Naive thymus-derived CD4-positive, alpha-beta T cell (primary cell): ENCODE results near the gene TSPYL1. TPM values are rescaled to one million over a fixed set of nuclear protein-coding genes. Genes with fewer than 3 reads are reported as not detected.

ENCODE experiments used
- ATAC-seq: fragments of 150-1000 bp; cut with Tn5 transposase; 2 replicates; pipeline ENCODE4 v1.10.0; 2021; ENCODE audit warnings: mild to moderate bottlenecking, moderate library complexity
- CTCF ChIA-PET: fragments of 350-600 bp; sonication (Branson Sonifier 250); formaldehyde crosslinking; loops from one replicate; lab custom pipeline; 2021; ENCODE audit warnings: antibody characterized with exemption; lab: Charles Lee
- POLR2A ChIA-PET: fragments of 350-600 bp; sonication (Branson Sonifier 250); formaldehyde crosslinking; loops from one replicate; lab custom pipeline; 2021; ENCODE audit warnings: antibody characterized with exemption, inconsistent platforms; lab: Charles Lee
- DNase-seq, 9 donors: peaks; one replicate each; pipeline versions ENCODE4 v3.0.0 to v3.0.0-alpha.2; 2020 to 2022; ENCODE audit warnings: mixed read lengths in 1 of 9
- H3K27ac ChIP-seq: one replicate; pipeline ENCODE4 v1.7.0; 2013; ENCODE audit warnings: mild to moderate bottlenecking, low read depth, low read length, moderate library complexity
- H3K27me3 ChIP-seq, 2 donors: one replicate each; pipeline ENCODE4 v1.7.0; 2013; ENCODE audit warnings: low read length in 2 of 2, mild to moderate bottlenecking in 2 of 2, moderate library complexity in 2 of 2; ENCODE audit not compliant: control insufficient read depth in 2 of 2, insufficient read depth in 2 of 2
- H3K36me3 ChIP-seq, 3 experiments: 1 replicate in 2 of 3; 2 replicates in 1 of 3; pipeline ENCODE4 v1.7.0; 2013; ENCODE audit warnings: low read length in 3 of 3, mild to moderate bottlenecking in 3 of 3, moderate library complexity in 1 of 3; ENCODE audit not compliant: insufficient read depth in 3 of 3, control insufficient read depth in 2 of 3
- H3K4me1 ChIP-seq, 2 donors: one replicate each; pipeline ENCODE4 v1.7.0; 2013; ENCODE audit warnings: low read length in 2 of 2, mild to moderate bottlenecking in 2 of 2, moderate library complexity in 1 of 2; ENCODE audit not compliant: control insufficient read depth in 2 of 2, insufficient read depth in 2 of 2
- H3K4me3 ChIP-seq: 2 replicates; pipeline ENCODE4 v1.7.0; 2013; ENCODE audit warnings: mild to moderate bottlenecking, low read length
- H3K9me3 ChIP-seq, 3 experiments: 1 replicate in 2 of 3; 2 replicates in 1 of 3; pipeline ENCODE4 v1.7.0; 2013; ENCODE audit warnings: low read length in 3 of 3; ENCODE audit not compliant: control insufficient read depth in 2 of 3
- H3K27ac Mint-ChIP-seq, 9 donors: one replicate each; pipeline ENCODE4 v1.8.0; 2020 to 2022; ENCODE audit warnings: mixed read lengths in 9 of 9, mild to moderate bottlenecking in 8 of 9, moderate library complexity in 5 of 9, inconsistent platforms in 2 of 9
- H3K27me3 Mint-ChIP-seq, 5 donors: one replicate each; pipeline ENCODE4 v1.8.0; 2021 to 2022; ENCODE audit warnings: mixed read lengths in 5 of 5, mild to moderate bottlenecking in 1 of 5
- H3K36me3 Mint-ChIP-seq, 5 donors: one replicate each; pipeline ENCODE4 v1.8.0; 2020 to 2022; ENCODE audit warnings: mixed read lengths in 5 of 5, mild to moderate bottlenecking in 3 of 5, inconsistent platforms in 1 of 5
- H3K4me1 Mint-ChIP-seq, 7 donors: one replicate each; pipeline ENCODE4 v1.8.0; 2020 to 2022; ENCODE audit warnings: mixed read lengths in 7 of 7, mild to moderate bottlenecking in 3 of 7, inconsistent platforms in 1 of 7
- H3K4me3 Mint-ChIP-seq, 10 donors: one replicate each; pipeline ENCODE4 v1.8.0; 2020 to 2022; ENCODE audit warnings: mild to moderate bottlenecking in 10 of 10, mixed read lengths in 10 of 10, moderate library complexity in 6 of 10, inconsistent platforms in 2 of 10
- H3K9me3 Mint-ChIP-seq, 11 donors: one replicate each; pipeline ENCODE4 v1.8.0; 2020 to 2022; ENCODE audit warnings: mixed read lengths in 11 of 11, mild to moderate bottlenecking in 4 of 11, inconsistent platforms in 1 of 11, moderate library complexity in 1 of 11
- intact Hi-C, 2 donors: fragments of 100-400 bp; cut with micrococcal nuclease; formaldehyde crosslinking; loops; one replicate each; pipeline ENCODE4 v1.15.1; 2023
- polyA plus RNA-seq, 2 donors: library from polyadenylated mRNA; unstranded; fragments of 300-500 nt; fragmentation: Illumina TruSeq; gene quantifications; one replicate each; pipeline ENCODE4 v1.2.3, GENCODE V29; 2021
- total RNA-seq, 6 experiments: library from RNA in 5 of 6; stranded (reverse) in 5 of 6; gene quantifications; 1 replicate in 5 of 6; 2 replicates in 1 of 6; pipeline ENCODE4 v1.2.3 and lab custom pipeline; 2021 to 2026

TSPYL1 gene
- total and polyA plus RNA-seq, 7 experiments from 2014 or later, result 34.9 to 226 (median 98.3) TPM

DNA sequence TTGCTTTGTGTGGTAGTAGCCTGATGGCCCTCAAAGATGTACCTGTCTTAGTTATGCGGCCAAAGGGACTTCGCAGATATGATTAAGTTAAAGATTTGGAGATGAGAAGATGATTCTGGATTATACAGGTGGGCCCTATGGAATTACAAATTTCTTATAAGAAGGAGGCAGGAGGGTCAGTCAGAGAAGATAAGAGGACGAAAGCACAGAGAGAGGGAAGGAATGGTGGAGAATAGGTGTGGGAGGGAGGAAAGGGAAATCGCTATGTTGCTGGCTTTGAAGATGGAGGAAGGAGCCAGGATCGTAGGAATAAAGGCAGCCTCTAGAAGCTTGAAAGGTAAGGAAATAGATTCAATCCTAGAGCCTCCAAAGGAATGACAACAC, 1.2 kb upstream of the TSPYL1 start:
- H3K27me3 Mint-ChIP-seq, result peaks cover 0 to 16% (median 0%) of the 10 kb centered on the region in 5 donors
- Histone ChIP-seq H3K4me3 (peak overlapping the region; percentile 86), H3K27ac (peak overlapping the region; percentile 99), H3K36me3 (peaks cover 4 to 13% (median 9%) of the 10 kb centered on the region in 3 experiments), H3K9me3 (no peaks in the 10 kb centered on the region), H3K27me3 (no peaks in the 10 kb centered on the region), H3K4me1 (peaks cover 30 to 33% of the 10 kb centered on the region in 2 donors)
- H3K4me1 Mint-ChIP-seq, result peaks cover 34 to 58% (median 41%) of the 10 kb centered on the region in 7 donors
- H3K4me3 Mint-ChIP-seq, result peak overlapping the region; percentile 30 to 100 (median 97)
- peak overlapping the region in 8 of 9 donors; percentile 98 to 100 (median 100) for H3K27ac Mint-ChIP-seq
- POLR2A ChIA-PET, result interaction anchor here (1.7 to 5.4 kb wide), 7 partner anchors 7 to 401 kb away, joined by 6 to 70 read pairs (median 20); partner anchors contain the start of genes KPNA5, NT5DC1, RWDD1 and TSPYL4
- intact Hi-C loops, result loop anchor here (2.0 to 5.0 kb wide), 2 partner anchors 181 to 1322 kb away; partner anchors contain the start of genes CALHM6 (in 1 of the 2) and GOPC (in 1 of the 2)
- no peak for DNase-seq
- H3K36me3 Mint-ChIP-seq, result peaks cover 3 to 27% (median 24%) of the 10 kb centered on the region in 5 donors
- CTCF ChIA-PET, result interaction anchor here (0.6 to 1.6 kb wide), 4 partner anchors 12 to 280 kb away, joined by 3 to 7 read pairs (median 4); no protein-coding TSS in a partner anchor
- H3K9me3 Mint-ChIP-seq, result peaks cover 0 to 3% (median 0%) of the 10 kb centered on the region in 11 donors
- ATAC-seq, result no peak

DNA sequence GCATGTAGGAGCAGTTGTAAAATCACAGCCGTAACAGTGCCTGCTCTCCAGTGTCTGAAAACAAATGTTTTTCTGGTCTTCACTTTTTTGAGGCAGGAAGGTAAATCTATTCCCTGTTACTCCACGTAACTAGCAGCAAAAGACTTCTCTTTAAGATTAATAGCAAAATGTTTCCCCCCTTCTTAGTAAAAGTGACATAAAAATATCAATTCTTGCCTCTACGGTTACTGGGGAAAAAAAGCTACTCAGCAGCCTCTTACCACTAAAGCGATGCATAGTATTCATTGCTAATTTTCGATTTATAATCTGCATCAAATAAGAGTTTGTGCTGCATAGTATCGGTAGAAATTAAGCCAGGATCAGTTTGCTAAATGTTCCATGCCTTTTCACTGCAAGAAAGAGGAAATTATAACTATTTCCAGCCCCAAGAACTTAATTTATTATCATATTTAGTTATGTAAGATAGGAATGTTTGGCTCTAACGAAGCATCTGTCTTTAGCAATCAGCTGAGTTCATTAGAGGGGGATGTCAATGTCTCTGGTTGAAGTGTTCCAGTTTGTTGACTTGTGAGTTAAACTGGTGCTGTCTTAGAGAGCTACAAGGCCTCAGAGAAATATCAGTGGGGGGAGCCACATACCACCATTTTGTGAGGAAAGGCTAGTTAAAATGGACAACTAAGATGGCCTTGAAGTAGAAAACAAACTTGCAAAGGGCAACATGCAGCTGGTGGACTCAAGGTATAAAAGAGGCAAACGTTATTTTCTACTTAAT, 617 bp upstream of the TSPYL1 start:
- intact Hi-C loops, result loop anchor here (2.0 to 5.0 kb wide), 2 partner anchors 182 to 1322 kb away; partner anchors contain the start of genes CALHM6 (in 1 of the 2) and GOPC (in 1 of the 2)

GRCh38 chr6:116278854-116279231, 887 bp downstream of the TSPYL1 start:
- ChIA-PET CTCF (interaction anchor here (0.8 to 2.3 kb wide), 3 partner anchors 9 to 391 kb away, joined by 3 to 10 read pairs (median 3); no protein-coding TSS in a partner anchor), POLR2A (interaction anchor here (0.7 to 5.4 kb wide), 14 partner anchors 9 to 1233 kb away, joined by 3 to 70 read pairs (median 7); partner anchors contain the start of genes KPNA5, NT5DC1, RWDD1 and TSPYL4)
- peaks cover 0 to 6% (median 0%) of the 10 kb centered on the region in 5 donors for H3K27me3 Mint-ChIP-seq
- H3K4me3 ChIP-seq, result peak overlapping the region; percentile 86
- peaks cover 37 to 78% (median 55%) of the 10 kb centered on the region in 7 donors for H3K4me1 Mint-ChIP-seq
- no peaks in the 10 kb centered on the region for H3K27me3 ChIP-seq
- peaks cover 3 to 36% (median 27%) of the 10 kb centered on the region in 5 donors for H3K36me3 Mint-ChIP-seq
- peaks cover 39 to 43% of the 10 kb centered on the region in 2 donors for H3K4me1 ChIP-seq
- ATAC-seq (no peak), DNase-seq (peak in 1 of 9 donors; percentile 29)
- H3K27ac ChIP-seq, result peak overlapping the region; percentile 99
- H3K27ac Mint-ChIP-seq, result peak overlapping the region; percentile 98 to 100 (median 100)
- peak overlapping the region; percentile 96 to 100 (median 98) for H3K4me3 Mint-ChIP-seq
- intact Hi-C loops, result loop anchor here (1.0 to 10.0 kb wide), 14 partner anchors 11 to 1396 kb away; partner anchors contain the start of genes KPNA5 (in 2 of the 2), NT5DC1 (in 2 of the 2), RWDD1 (in 2 of the 2) and TSPYL4 (in 2 of the 2)
- H3K9me3 ChIP-seq, result no peaks in the 10 kb centered on the region
- H3K36me3 ChIP-seq, result peaks cover 4 to 13% (median 9%) of the 10 kb centered on the region in 3 experiments
- H3K9me3 Mint-ChIP-seq, result peaks cover 0 to 3% (median 0%) of the 10 kb centered on the region in 11 donors

More for the DNA sequence above, 617 bp upstream of the TSPYL1 start:
- peaks cover 37 to 64% (median 46%) of the 10 kb centered on the region in 7 donors for H3K4me1 Mint-ChIP-seq
- peaks cover 34 to 39% of the 10 kb centered on the region in 2 donors for H3K4me1 ChIP-seq
- H3K27me3 Mint-ChIP-seq, result peaks cover 0 to 10% (median 0%) of the 10 kb centered on the region in 5 donors
- peaks cover 0 to 3% (median 0%) of the 10 kb centered on the region in 11 donors for H3K9me3 Mint-ChIP-seq
- ATAC-seq, result no peak
- H3K27ac ChIP-seq, result peak overlapping the region; percentile 99
- CTCF ChIA-PET, result interaction anchor here (0.6 to 2.3 kb wide), 7 partner anchors 7 to 283 kb away, joined by 3 to 10 read pairs (median 3); no protein-coding TSS in a partner anchor
- DNase-seq, result peak in 1 of 9 donors; percentile 33
- H3K36me3 ChIP-seq, result peaks cover 4 to 13% (median 9%) of the 10 kb centered on the region in 3 experiments
- POLR2A ChIA-PET, result interaction anchor here (0.7 to 5.4 kb wide), 15 partner anchors 8 to 401 kb away, joined by 3 to 70 read pairs (median 6); partner anchors contain the start of genes CALHM6, KPNA5, NT5DC1 and RWDD1
- no peaks in the 10 kb centered on the region for H3K9me3 ChIP-seq
- H3K4me3 Mint-ChIP-seq, result peak overlapping the region; percentile 96 to 100 (median 98)
- H3K4me3 ChIP-seq, result peak overlapping the region; percentile 86
- no peaks in the 10 kb centered on the region for H3K27me3 ChIP-seq
- peaks cover 3 to 31% (median 24%) of the 10 kb centered on the region in 5 donors for H3K36me3 Mint-ChIP-seq
- peak overlapping the region; percentile 98 to 100 (median 100) for H3K27ac Mint-ChIP-seq

DNA sequence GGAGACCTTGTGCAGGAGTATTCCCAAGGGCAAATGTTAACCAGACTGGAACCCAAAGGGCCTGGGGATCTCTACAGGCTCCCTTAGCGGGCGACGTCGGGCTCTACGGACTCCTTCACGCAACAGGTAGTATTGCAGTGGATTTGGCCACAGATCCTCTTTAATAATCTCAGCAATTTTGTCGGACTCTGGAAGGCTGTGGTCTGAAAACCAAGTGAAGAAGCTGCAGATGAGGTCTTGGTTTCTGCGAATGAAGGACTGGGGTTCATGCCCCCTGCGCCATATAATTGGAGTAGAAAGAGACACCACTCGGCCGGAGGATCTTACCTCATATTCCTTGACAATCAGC, 1.3 kb downstream of the TSPYL1 start:
- Histone ChIP-seq H3K27ac (peak overlapping the region; percentile 99), H3K36me3 (peaks cover 5 to 15% (median 9%) of the 10 kb centered on the region in 3 experiments), H3K9me3 (no peaks in the 10 kb centered on the region), H3K4me1 (peaks cover 39 to 43% of the 10 kb centered on the region in 2 donors), H3K4me3 (peak overlapping the region; percentile 86), H3K27me3 (no peaks in the 10 kb centered on the region)
- peaks cover 37 to 80% (median 58%) of the 10 kb centered on the region in 7 donors for H3K4me1 Mint-ChIP-seq
- H3K36me3 Mint-ChIP-seq, result peaks cover 3 to 36% (median 27%) of the 10 kb centered on the region in 5 donors
- ATAC-seq, result no peak
- peak overlapping the region; percentile 98 to 100 (median 100) for H3K27ac Mint-ChIP-seq
- H3K4me3 Mint-ChIP-seq, result peak overlapping the region; percentile 96 to 100 (median 98)
- H3K9me3 Mint-ChIP-seq, result peaks cover 0 to 3% (median 0%) of the 10 kb centered on the region in 11 donors
- intact Hi-C loops, result loop anchor here (2.0 to 10.0 kb wide), 7 partner anchors 61 to 1396 kb away; partner anchors contain the start of genes CALHM6 (in 1 of the 2), DSE (in 1 of the 2), NT5DC1 (in 1 of the 2) and NUS1 (in 1 of the 2)
- H3K27me3 Mint-ChIP-seq, result peaks cover 0 to 6% (median 0%) of the 10 kb centered on the region in 5 donors
- ChIA-PET POLR2A (interaction anchor here (0.7 to 5.4 kb wide), 11 partner anchors 9 to 1233 kb away, joined by 3 to 70 read pairs (median 12); partner anchors contain the start of genes KPNA5, NT5DC1, RWDD1 and TSPYL4), CTCF (interaction anchor here (0.8 to 2.3 kb wide), 3 partner anchors 9 to 391 kb away, joined by 3 to 10 read pairs (median 3); no protein-coding TSS in a partner anchor)
- no peak for DNase-seq

DNA sequence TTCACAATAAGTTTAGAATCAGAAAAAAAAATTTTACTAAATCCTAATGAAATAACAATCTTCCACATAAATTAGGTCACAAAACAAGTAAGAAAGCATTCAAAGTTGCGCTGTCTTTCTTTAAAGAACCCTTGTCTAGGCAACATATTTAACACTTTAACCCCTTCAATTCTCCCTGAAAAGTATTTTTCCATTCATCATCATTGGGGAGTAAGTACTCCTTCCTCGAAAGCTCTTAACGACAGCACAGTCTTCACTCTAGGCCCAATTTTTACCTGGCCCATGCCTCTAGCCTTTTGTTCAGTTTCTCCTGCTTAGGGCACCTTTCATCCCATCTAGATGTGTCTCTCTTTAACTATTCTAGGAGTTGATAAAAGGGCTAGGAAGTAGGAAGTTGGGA, 2.6 kb downstream of the TSPYL1 start:
- peak overlapping the region; percentile 86 for H3K4me3 ChIP-seq
- H3K4me1 Mint-ChIP-seq, result peaks cover 40 to 90% (median 71%) of the 10 kb centered on the region in 7 donors
- peak overlapping the region; percentile 99 for H3K27ac ChIP-seq
- peak overlapping the region; percentile 96 to 100 (median 98) for H3K4me3 Mint-ChIP-seq
- DNase-seq (no peak), ATAC-seq (no peak)
- H3K4me1 ChIP-seq, result peaks cover 39 to 43% of the 10 kb centered on the region in 2 donors
- H3K27me3 Mint-ChIP-seq, result peaks cover 0 to 3% (median 0%) of the 10 kb centered on the region in 5 donors
- intact Hi-C loops, result loop anchor here in 1 of 2 donors (5.0 to 10.0 kb wide), 3 partner anchors 60 to 1398 kb away; partner anchors contain the start of genes NUS1 and ZUP1
- H3K27ac Mint-ChIP-seq, result peak overlapping the region; percentile 64 to 100 (median 99)
- H3K9me3 Mint-ChIP-seq, result peaks cover 0 to 3% (median 0%) of the 10 kb centered on the region in 11 donors
- CTCF ChIA-PET, result interaction anchor here (1.6 kb wide), 1 partner anchor 8 kb away, joined by 6 read pairs; no protein-coding TSS in a partner anchor
- H3K36me3 Mint-ChIP-seq, result peaks cover 3 to 44% (median 27%) of the 10 kb centered on the region in 5 donors
- no peaks in the 10 kb centered on the region for H3K9me3 ChIP-seq
- no peaks in the 10 kb centered on the region for H3K27me3 ChIP-seq
- POLR2A ChIA-PET, result interaction anchor here (0.7 to 5.4 kb wide), 6 partner anchors 7 to 294 kb away, joined by 3 to 70 read pairs (median 22); partner anchors contain the start of genes RWDD1 and TSPYL4
- H3K36me3 ChIP-seq, result peaks cover 9 to 22% (median 9%) of the 10 kb centered on the region in 3 experiments
